ENCODE measurements around the gene SLC26A11.

SLC26A11 gene

GRCh38 chr17:80267391-80267790 is 47.2 kb downstream of the SLC26A11 start:
- Histone ChIP-seq H3K27ac (ENCODE audit: low read depth, low read length) (no peak overlapping the region), H3K9me2 (replicated peaks; ENCODE audit: control insufficient read depth, low read length) (no peaks in the 10 kb centered on the region), H3K36me3 (ENCODE audit: control insufficient read depth, low read length) (no peaks in the 10 kb centered on the region)

GRCh38 chr17:80268427-80268826 is 48.2 kb downstream of the SLC26A11 start:
- Histone ChIP-seq H3K79me2 (ENCODE audit: control insufficient read depth, low read length) (no peaks in the 10 kb centered on the region), H3K4me3 (ENCODE audit: low read length) (no peak overlapping the region), H3F3A (ENCODE audit: control insufficient read depth, insufficient read depth) (no peaks in the 10 kb centered on the region), H3K36me3 (ENCODE audit: control insufficient read depth, low read length) (no peaks in the 10 kb centered on the region), H3K9me3 (ENCODE audit: control insufficient read depth, insufficient read depth, low read length) (no peaks in the 10 kb centered on the region), H3K27me3 (ENCODE audit: control insufficient read depth, low read length) (peaks cover 21% of the 10 kb centered on the region), H3K4me2 (ENCODE audit: low read length) (no peak overlapping the region), H3K27ac (ENCODE audit: low read depth, low read length) (no peak overlapping the region), H4K20me1 (ENCODE audit: control insufficient read depth, insufficient read depth, low read depth, low read length) (peaks cover 4% of the 10 kb centered on the region; the same call in 1 of the 2 replicates), H3K4me1 (ENCODE audit: control insufficient read depth, low read length) (peaks cover 11% of the 10 kb centered on the region), H3K9me2 (replicated peaks; ENCODE audit: control insufficient read depth, low read length) (no peaks in the 10 kb centered on the region)
- no peak for TF ChIP-seq CTCF (IDR thresholded peaks at IDR 0.05; ENCODE audit: low read depth, low read length, poor library complexity, severe bottlenecking)
- TF ChIP-seq EZH2phosphoT487 (IDR thresholded peaks at IDR 0.05; ENCODE audit: borderline replicate concordance, low read length): no peak

More at GRCh38 chr17:80267391-80267790, 47.2 kb downstream of the SLC26A11 start:
- Histone ChIP-seq H3K4me2 (ENCODE audit: low read length) (no peak overlapping the region), H3K27me3 (ENCODE audit: control insufficient read depth, low read length) (peaks cover 29% of the 10 kb centered on the region), H3K9me3 (ENCODE audit: control insufficient read depth, insufficient read depth, low read length) (no peaks in the 10 kb centered on the region), H4K20me1 (ENCODE audit: control insufficient read depth, insufficient read depth, low read depth, low read length) (peaks cover 4% of the 10 kb centered on the region; the same call in 1 of the 2 replicates), H3K79me2 (ENCODE audit: control insufficient read depth, low read length) (no peaks in the 10 kb centered on the region), H3K4me3 (ENCODE audit: low read length) (no peak overlapping the region), H3F3A (ENCODE audit: control insufficient read depth, insufficient read depth) (0 out of 2 replicates have a peak, but pooled peaks cover 1% of the 10 kb centered on the region), H3K4me1 (ENCODE audit: control insufficient read depth, low read length) (peaks cover 18% of the 10 kb centered on the region)
- no peak for TF ChIP-seq EZH2phosphoT487 (IDR thresholded peaks at IDR 0.05; ENCODE audit: borderline replicate concordance, low read length)
- no peak for TF ChIP-seq CTCF (IDR thresholded peaks at IDR 0.05; ENCODE audit: low read depth, low read length, poor library complexity, severe bottlenecking)

- Histone ChIP-seq H3K27ac (ENCODE audit: low read depth, low read length) (no peak overlapping the region), H4K20me1 (ENCODE audit: control insufficient read depth, insufficient read depth, low read depth, low read length) (no peaks in the 10 kb centered on the region), H3K4me2 (ENCODE audit: low read length) (no peak overlapping the region), H3K9me2 (replicated peaks; ENCODE audit: control insufficient read depth, low read length) (no peaks in the 10 kb centered on the region), H3K4me3 (ENCODE audit: low read length) (no peak overlapping the region), H3K27me3 (ENCODE audit: control insufficient read depth, low read length) (peaks cover 15% of the 10 kb centered on the region), H3K9me3 (ENCODE audit: control insufficient read depth, insufficient read depth, low read length) (no peaks in the 10 kb centered on the region), H3F3A (ENCODE audit: control insufficient read depth, insufficient read depth) (no peaks in the 10 kb centered on the region), H3K36me3 (ENCODE audit: control insufficient read depth, low read length) (no peaks in the 10 kb centered on the region), H3K79me2 (ENCODE audit: control insufficient read depth, low read length) (no peaks in the 10 kb centered on the region), H3K4me1 (ENCODE audit: control insufficient read depth, low read length) (peaks cover 1% of the 10 kb centered on the region)
- TF ChIP-seq EZH2phosphoT487 (IDR thresholded peaks at IDR 0.05; ENCODE audit: borderline replicate concordance, low read length): no peak
- TF ChIP-seq CTCF (IDR thresholded peaks at IDR 0.05; ENCODE audit: low read depth, low read length, poor library complexity, severe bottlenecking): no peak
These were observed 49.2 kb downstream of the SLC26A11 start for GRCh38 chr17:80269405-80269807.

Data from DOHH2 (cell line).